Kidney epithelial cell (primary cell): ENCODE results near the gene HIC2. TPM values are rescaled to one million over a fixed set of nuclear protein-coding genes. Genes with fewer than 3 reads are reported as not detected.
"Not testable (repeated sequence)": the region's sequence is repeated elsewhere in the genome, so short reads cannot be mapped to it uniquely, and the experiment has no call there.

Source experiments
- DNase-seq: peaks from one replicate; pipeline ENCODE4 v3.0.0-alpha.2; 2010; ENCODE audit warnings: low read depth
- H3K27me3 ChIP-seq: 2 replicates; pipeline ENCODE4 v1.6.0; 2011; ENCODE audit warnings: low read length; ENCODE audit not compliant: control insufficient read depth, insufficient read depth
- H3K36me3 ChIP-seq: 2 replicates; pipeline ENCODE4 v1.5.1; 2011; ENCODE audit warnings: low read length; ENCODE audit not compliant: control insufficient read depth, insufficient read depth
- H3K4me3 ChIP-seq: 2 replicates; pipeline ENCODE4 v1.5.1; 2011; ENCODE audit warnings: low read depth, mild to moderate bottlenecking, control low read depth, low read length
- total RNA-seq: library from RNA; depleted of rRNA; stranded (reverse); fragments of >200 nt; gene quantifications from 2 replicates; pipeline ENCODE4 v1.2.3, GENCODE V29; 2015

HIC2 gene
- total RNA-seq, 1 donor from 2014 or later, result 5.9 TPM

DNA sequence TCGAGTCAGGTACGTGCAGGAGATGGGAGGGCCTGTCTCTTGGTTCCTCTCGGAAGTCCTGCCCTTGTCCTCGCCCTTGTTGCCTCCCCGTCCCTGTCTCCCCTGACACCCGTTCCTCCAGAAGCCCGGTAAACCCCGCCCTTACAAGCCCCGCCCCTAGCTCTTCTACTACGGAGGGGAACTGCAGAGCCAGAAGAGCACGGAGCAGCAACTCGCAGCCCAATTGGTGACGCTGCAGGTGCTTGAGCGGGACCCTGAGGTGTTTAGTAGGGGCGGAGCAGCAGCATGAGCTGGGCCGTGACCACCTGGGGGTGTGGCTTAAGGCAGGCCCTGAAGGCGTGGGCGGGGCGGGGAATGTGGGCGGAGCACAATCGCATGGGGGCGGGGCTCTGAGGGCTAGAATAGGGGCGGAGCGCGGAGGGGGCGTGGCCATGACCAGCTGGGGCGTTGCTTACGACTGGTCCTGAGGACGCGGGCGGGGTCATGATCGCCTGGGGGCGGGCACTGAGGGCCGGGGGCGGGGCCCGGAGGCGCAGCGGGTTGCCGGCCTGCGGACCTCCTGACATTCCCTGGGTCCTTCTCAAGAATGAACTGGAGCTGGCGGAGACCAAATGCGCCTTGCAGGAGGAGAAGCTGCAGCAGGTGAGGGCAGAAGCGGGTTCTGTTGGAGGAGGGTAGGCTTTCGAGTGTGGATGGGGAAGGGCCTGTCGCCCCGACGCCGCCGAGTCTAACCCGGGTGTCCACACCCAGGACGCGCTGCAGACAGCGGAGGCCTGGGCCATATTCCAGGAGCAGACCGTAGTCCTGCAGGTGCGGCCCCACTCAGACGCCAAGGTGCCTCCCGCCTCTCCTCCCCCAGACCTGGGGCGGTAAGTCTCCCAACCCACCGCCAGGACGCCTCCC is 51.3 kb downstream of the HIC2 start:
- peak; percentile 71 for DNase-seq
- H3K4me3 ChIP-seq, result peak overlapping the region; percentile 31
- H3K36me3 ChIP-seq, H3K27me3 ChIP-seq: not testable (repeated sequence)

DNA sequence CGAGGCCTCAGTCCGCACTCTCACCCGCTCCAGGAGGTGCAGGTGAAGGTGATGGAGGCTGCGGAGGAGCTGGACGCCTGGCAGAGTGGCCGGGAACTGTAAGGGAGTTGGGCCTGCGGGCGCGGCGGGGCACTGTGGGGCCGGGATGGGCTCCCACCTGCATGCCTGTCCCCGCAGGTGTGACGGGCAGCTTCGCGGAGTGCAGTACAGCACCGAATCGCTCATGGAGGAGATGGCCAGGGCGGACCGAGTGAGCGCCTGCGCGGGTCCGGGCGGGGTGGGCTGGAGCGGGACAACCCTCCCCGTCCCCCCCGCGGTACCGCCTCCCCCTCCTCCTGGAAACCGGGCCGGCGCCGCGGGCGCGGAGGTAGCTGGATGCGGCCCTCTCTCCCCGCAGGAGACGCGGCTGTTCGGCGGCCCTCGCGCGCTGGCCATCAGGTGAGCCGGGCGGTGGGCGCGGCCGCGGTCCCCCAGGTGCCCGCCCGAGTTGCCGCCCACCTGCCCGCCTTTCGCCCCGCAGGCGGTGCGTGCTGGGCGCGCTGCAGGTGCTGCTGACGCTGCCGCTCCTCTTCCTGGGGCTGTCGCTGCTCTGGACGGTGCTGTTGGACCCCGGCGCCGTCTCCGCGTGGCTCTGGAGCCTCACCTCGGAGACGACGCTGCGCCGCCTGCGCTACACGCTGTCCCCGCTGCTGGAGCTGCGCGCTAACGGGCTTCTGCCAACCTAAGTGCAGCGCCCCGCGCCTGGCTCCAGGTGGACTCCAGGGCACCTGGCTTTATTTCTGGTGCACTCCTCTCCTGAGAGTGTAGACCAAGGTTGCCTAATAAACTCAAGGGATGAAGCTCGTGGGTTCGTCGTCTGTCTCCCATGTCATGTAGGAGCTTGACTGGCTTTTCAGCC is 52.2 kb downstream of the HIC2 start:
- not testable (repeated sequence) for H3K36me3 ChIP-seq, H3K4me3 ChIP-seq, DNase-seq, H3K27me3 ChIP-seq

DNA sequence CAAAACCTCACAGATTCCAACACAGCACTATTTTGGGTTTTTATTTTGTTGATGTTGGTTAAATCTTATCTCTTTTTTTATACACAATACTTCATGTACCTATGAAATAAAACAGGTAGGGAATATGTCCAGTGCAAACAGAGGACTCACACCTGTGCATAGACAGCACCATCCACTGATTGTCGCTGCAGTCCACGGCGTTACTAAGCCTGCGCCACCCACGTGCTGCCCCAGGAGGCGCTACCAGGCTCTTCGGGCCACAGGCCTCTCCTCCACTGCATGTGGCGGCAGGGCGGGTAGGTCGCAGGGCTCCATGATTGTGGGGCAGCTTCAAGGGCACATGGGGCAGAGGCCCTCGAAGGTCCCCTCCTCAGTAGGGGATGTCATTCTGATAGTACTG is 55.8 kb downstream of the HIC2 start:
- not testable (repeated sequence) for H3K4me3 ChIP-seq, DNase-seq, H3K36me3 ChIP-seq, H3K27me3 ChIP-seq

DNA sequence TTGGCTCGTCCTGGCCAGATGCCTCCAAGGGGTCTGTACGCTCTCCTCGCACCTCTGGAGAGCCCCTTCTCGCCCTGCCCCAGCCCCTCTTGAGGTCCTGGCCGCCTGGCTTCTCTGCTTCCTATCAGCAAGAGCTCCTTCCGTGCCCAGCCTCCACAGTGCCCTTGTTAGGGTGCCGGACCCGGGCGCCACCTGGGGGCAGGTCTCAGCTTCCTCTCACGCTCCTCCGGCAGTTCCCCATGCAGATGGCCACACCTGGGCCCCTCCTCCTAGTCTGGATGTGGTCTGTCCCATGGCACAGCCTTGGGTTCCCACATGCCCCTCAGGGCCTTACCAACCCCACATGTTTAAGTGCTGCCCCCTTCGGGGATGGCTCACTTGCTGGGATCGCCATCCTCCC is 56.5 kb downstream of the HIC2 start:
- H3K4me3 ChIP-seq, DNase-seq, H3K36me3 ChIP-seq, H3K27me3 ChIP-seq: not testable (repeated sequence)

DNA sequence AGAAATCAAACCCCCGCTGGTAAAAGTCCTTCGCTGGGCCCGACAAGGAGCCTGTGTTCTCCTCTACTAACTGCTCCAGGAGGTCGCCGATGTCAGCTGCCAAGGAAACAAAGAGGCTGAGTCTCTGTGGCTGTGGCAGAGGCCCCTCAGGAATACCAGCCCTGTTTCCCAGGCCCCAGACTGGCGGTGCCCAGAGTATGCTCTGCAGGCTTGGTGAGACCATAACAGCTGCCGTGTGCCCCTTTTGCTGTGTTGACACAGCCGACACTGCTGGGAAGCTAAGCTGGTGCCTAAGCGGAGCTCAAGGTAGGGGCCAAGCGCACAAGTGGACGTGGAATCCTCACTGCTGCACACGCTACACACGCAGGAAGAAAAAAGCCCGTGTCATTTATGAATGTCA is 66.9 kb downstream of the HIC2 start:
- DNase-seq, H3K36me3 ChIP-seq, H3K27me3 ChIP-seq, H3K4me3 ChIP-seq: not testable (repeated sequence)

DNA sequence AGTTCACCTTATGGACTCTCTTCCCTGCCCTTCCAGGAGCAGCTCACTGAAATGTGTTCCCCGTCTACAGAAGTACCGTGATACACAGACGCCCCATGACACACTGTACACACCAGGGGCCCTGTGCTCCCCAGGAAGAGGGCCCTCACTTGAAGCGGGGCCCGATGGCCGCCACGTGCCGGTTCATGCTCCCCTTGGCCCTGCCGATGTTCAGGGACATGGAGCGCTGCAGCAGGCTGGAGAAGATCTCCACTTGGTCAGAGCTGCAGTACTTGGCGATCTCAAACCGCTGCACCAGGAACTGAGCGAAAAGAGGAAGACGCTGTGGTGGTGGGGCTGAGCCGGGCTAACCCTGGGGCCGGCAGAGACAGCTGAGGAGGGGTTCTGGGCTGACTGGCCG is 70.6 kb downstream of the HIC2 start:
- not testable (repeated sequence) for DNase-seq, H3K4me3 ChIP-seq, H3K27me3 ChIP-seq, H3K36me3 ChIP-seq

DNA sequence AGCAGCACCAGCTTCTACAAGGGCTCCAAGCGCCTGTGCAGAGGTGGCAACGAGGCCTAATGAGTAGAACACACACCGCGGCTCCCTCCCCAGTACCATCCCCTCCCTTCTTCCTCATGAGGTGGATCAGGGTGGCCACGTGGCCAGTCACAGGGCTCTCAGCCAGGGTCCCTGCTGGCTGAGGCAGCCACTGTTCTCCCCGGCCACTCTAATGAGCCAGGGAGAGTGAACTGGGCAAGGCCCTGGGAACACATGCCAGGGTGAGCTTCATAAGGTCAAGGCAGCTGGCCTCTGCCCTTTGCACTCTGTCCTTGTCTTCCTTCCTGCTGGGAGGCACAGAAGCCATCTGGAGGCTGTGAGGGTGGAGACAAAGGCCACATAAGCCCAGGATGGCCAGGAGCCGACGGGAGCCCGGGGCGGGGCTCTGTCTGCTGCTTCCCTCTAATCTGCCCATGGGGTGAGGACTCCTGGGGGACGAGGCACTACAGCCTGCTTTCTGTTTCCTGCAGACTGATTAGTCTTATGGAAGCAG is 72.0 kb downstream of the HIC2 start:
- H3K4me3 ChIP-seq, DNase-seq, H3K27me3 ChIP-seq, H3K36me3 ChIP-seq: not testable (repeated sequence)

DNA sequence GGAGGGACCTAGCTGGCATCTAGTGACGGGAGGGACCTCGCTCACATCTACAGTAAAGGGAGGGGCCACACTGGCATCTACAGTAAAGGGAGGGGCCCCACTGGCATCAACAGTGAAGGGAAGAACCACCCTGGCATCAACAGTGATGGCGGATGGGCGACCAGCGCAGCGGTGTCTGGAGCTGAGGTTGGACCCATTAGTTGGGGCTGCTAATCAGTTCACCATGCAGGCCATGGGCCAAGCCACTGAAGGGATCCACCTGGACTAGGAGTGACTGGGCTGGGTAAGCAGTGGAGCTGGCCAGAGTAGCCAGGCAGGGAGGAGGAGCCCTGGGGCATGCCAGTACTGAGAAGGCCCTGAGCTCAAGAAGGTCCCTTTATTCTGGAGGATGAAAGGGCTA is 73.4 kb downstream of the HIC2 start:
- not testable (repeated sequence) for H3K27me3 ChIP-seq, H3K4me3 ChIP-seq, DNase-seq, H3K36me3 ChIP-seq

DNA sequence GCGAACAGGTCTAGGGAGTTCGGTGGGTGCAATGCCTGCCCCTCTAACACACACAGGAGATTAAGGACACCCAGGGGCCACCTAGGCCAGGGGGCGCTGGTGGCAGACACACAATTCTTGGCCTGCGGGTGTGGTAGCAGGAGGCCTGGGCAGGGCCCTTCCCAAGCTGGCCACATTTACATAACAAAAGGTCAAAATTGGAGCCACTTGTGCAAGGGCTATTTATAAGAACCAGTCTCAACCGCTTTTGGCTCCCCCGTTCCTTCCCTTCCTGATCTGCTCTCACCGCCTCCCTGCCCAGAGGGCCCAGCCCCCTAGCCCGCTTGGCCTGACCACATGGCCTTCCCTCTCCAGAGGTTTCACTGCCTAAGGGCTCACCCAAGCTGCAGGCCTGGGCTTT is 75.1 kb downstream of the HIC2 start:
- H3K4me3 ChIP-seq, H3K27me3 ChIP-seq, H3K36me3 ChIP-seq, DNase-seq: not testable (repeated sequence)

DNA sequence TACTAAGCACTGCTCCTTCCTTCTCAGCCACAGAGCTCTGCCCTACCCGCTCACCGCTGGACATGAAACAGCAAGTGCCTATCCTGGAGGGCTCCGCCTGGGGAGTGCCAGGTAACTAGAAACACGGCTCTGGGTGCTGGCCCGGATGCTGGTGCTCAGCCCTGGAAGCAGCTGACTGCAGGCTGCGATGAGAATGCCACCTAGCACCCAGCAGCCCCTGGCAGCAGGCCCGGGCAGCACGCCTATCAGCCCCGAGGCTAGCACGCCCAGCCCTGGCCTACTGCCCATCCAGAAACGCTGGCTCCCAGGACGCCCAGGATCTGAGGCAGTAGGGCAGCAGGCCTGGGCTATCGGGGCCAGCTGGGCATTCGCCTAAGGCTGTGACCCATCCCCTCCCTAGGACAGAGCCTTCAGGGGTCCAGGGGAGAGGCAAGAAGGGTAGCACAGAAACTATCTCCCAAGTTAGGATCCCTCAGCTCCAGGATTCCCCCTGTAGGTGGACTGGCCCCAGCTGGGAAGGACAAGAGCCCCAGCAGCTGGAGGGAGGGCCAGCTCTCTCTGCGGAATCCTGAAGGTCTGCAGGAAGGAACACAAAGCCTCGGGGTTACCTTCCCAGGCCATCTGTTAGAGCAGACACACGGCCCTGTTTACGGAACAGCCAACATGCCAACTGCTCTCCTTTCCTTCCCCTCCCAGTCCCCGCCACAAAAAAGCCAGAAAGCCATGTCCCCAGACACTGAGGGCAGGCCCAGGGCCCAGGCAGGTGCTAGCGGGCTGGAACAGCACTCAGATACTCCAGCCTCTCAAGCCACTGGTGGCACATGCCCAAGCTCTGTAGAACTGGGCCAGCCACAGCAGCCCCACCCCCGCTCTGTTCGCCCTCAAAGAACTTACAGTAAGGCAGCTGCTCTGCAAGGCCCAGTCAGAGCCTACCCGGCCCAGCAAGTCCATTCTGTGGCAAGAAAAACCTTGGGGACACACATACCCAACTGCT is 76.9 kb downstream of the HIC2 start:
- not testable (repeated sequence) for H3K4me3 ChIP-seq, DNase-seq, H3K27me3 ChIP-seq, H3K36me3 ChIP-seq

DNA sequence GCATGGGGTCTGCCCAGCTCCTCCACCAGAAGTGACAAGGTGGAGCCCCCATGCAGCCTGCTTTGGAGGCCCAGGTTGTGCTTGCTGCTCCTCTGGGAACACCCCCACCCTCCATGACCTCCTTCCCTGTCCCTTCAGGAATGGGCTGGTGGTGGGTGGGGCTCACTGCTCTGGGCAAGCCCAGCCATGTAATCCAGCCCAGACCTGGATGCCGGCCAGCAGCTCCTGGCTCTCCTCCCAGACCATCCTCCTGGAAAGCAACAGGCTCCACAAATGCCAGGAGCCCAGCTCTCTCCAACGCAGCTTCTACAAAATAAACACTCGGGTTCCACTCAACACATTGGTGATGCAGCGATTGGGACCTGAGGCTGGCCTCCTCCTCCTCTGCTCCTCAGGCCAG is 80.8 kb downstream of the HIC2 start:
- H3K36me3 ChIP-seq, H3K4me3 ChIP-seq, H3K27me3 ChIP-seq, DNase-seq: not testable (repeated sequence)

DNA sequence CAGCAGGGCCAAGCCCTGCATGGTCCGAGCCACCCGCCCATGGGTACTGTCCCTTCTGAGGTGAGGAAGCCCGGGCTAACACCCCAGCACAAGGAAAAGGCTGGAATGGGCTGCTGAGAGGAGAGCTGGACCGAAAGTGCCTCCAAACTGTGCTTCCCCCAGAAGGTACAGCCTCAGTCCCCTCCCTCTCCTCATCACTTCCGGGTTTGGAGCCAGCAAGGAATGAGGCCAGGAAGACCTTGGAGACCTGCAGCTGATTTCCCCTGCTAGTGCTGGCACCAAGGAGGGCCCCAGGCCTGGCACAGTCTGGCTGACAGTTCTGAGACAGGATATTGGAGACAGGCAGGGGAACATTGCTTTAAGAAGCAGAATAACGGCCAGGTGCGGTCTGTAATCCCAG is 81.3 kb downstream of the HIC2 start:
- not testable (repeated sequence) for H3K27me3 ChIP-seq, H3K36me3 ChIP-seq, H3K4me3 ChIP-seq, DNase-seq

DNA sequence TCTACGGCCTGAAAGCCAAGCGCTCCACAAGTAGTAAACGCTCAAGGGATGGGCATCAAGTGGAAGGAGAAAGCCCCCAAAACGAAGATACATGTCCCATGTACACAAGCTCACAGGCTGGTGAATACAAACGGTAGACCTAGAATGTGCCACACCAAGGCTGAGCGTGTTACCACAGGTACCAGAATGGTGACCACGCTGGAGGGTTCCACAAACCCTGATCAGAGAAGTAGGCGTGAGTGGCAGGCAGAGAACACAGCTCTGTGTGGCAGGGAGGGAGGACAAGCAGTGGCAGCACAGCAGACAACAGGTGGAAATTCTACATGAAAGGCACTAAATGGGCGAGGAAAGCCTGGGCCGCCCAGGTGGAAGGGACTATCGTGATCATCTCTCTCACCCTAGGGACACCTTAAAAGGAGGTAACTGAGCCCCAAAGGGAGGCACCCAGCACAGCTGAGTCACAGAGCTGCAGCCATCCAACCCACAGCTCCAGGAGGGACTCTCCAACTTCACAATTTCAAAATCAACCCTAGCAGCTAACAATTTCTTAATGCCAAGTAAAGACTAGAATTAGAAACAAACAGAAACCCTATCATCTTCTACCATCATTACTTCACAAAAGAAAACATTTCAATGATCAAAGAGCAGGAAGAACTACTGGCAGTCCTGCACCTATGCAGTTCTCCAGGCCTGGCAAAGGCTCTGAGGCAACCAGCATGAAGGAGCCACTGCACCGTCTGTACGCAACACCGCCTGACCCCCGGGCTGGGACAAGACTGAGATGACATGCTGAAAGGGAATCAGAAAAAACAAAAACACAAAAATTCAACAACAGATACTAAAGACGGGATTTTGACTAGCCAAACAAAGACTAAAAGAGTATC is 82.7 kb downstream of the HIC2 start:
- not testable (repeated sequence) for H3K4me3 ChIP-seq, H3K36me3 ChIP-seq, H3K27me3 ChIP-seq, DNase-seq
